ENCODE measurements around the gene SIPA1L3. TPM values are rescaled to one million over a fixed set of nuclear protein-coding genes. Genes with fewer than 3 reads are reported as not detected.

The SIPA1L3 gene
- total and polyA plus RNA-seq, 11 donors, result 4.7 to 22.9 (median 8.8) TPM

DNA sequence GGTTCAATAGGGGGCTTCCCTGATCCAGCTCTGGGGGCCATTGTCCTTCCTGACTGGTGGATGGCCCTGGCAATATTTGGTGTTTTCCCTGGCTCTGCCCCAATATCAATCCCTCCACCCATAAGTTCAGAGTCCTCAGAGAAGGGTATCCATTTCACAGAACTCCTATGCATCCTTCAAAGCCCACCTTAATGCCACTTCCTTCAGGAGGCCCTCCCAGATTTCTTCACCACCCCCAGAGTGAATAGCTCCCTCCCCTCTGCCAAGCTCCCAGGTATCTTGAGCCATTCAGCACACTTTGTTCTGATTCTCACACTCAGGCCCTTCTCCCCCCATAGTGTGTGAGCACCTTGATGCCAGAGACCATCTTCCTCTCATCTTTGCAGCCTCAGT is 343.4 kb downstream of the SIPA1L3 start:
- no peak for DNase-seq
- H3K4me3 ChIP-seq, result peak overlapping the region in 6 of 12 donors; percentile 45 to 91 (median 73)
- ATAC-seq, result no peak
- H3K9me3 ChIP-seq, result no peaks in the 10 kb centered on the region
- TF ChIP-seq, protein P1, sequence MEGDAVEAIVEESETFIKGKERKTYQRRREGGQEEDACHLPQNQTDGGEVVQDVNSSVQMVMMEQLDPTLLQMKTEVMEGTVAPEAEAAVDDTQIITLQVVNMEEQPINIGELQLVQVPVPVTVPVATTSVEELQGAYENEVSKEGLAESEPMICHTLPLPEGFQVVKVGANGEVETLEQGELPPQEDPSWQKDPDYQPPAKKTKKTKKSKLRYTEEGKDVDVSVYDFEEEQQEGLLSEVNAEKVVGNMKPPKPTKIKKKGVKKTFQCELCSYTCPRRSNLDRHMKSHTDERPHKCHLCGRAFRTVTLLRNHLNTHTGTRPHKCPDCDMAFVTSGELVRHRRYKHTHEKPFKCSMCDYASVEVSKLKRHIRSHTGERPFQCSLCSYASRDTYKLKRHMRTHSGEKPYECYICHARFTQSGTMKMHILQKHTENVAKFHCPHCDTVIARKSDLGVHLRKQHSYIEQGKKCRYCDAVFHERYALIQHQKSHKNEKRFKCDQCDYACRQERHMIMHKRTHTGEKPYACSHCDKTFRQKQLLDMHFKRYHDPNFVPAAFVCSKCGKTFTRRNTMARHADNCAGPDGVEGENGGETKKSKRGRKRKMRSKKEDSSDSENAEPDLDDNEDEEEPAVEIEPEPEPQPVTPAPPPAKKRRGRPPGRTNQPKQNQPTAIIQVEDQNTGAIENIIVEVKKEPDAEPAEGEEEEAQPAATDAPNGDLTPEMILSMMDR (IDR thresholded peaks at IDR 0.05), result no peak
- TF ChIP-seq POLR2A (IDR thresholded peaks at IDR 0.05), result no peak
- H3K4me1 ChIP-seq, result peaks cover 0 to 78% (median 29%) of the 10 kb centered on the region in 12 donors
- H3K27ac ChIP-seq, result peak overlapping the region in 11 of 12 donors; percentile 79 to 100 (median 94)
- H3K27me3 ChIP-seq, result no peaks in the 10 kb centered on the region
- intact Hi-C loops (cut with DNase I), result no loop called here
- H3K36me3 ChIP-seq, result no peaks in the 10 kb centered on the region

GRCh38 chr19:38250821-38251563 is 344.0 kb downstream of the SIPA1L3 start:
- peaks cover 0 to 4% (median 0%) of the 10 kb centered on the region in 9 donors for H3K27me3 ChIP-seq
- intact Hi-C loops (cut with DNase I), result no loop called here
- DNase-seq, result peak; percentile 89 to 92 (median 91)
- H3K27ac ChIP-seq, result peak overlapping the region; percentile 74 to 100 (median 94)
- TF ChIP-seq, protein P1 (IDR thresholded peaks at IDR 0.05), result no peak
- no peak for TF ChIP-seq POLR2A (IDR thresholded peaks at IDR 0.05)
- peaks cover 0 to 78% (median 29%) of the 10 kb centered on the region in 12 donors for H3K4me1 ChIP-seq
- peak; percentile 61 to 82 (median 74) for ATAC-seq
- WGBS, 4 donors, result 35 to 41% (median 38%) methylated on average over 18 of the region's 18 CpGs
- no peaks in the 10 kb centered on the region for H3K9me3 ChIP-seq
- peak overlapping the region in 9 of 12 donors; percentile 33 to 91 (median 72) for H3K4me3 ChIP-seq
- no peaks in the 10 kb centered on the region for H3K36me3 ChIP-seq

GRCh38 chr19:38251564-38252051 is 344.6 kb downstream of the SIPA1L3 start:
- WGBS, 4 donors, result 29 to 46% (median 33%) methylated on average over 10 of the region's 10 CpGs
- Histone ChIP-seq H3K4me1 (peaks cover 0 to 77% (median 31%) of the 10 kb centered on the region in 12 donors), H3K27ac (peak overlapping the region; percentile 74 to 100 (median 94)), H3K9me3 (no peaks in the 10 kb centered on the region), H3K4me3 (peak overlapping the region in 10 of 12 donors; percentile 30 to 91 (median 71)), H3K27me3 (peaks cover 0 to 10% (median 0%) of the 10 kb centered on the region in 9 donors), H3K36me3 (no peaks in the 10 kb centered on the region)
- TF ChIP-seq, protein P1 (IDR thresholded peaks at IDR 0.05), result no peak
- peak in 1 of 2 donors; percentile 73 for TF ChIP-seq POLR2A (IDR thresholded peaks at IDR 0.05)
- intact Hi-C loops (cut with DNase I), result no loop called here
- ATAC-seq (peak; percentile 48 to 81 (median 64)), DNase-seq (peak; percentile 79 to 89 (median 85))

DNA sequence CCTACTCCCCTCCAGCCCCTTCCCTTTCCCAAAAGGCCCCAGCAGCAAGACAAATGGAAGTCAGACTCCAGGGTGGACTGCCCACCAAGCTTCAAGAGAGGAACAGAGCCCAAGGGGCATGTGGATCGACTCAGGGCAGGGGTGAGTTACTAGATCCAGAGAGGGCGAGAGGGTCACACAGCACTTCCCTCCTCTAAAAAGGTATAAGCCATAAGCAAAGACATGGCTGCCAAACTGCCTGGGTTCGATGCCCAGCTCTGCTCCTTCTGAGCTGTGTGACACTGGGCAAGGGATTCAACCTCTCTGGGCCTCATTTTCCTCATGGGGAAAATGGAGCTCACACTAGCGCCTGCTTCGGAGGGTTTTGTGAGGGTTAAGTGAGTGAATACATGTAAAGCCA is 345.4 kb downstream of the SIPA1L3 start:
- TF ChIP-seq, protein P1 (IDR thresholded peaks at IDR 0.05), result no peak
- TF ChIP-seq POLR2A (IDR thresholded peaks at IDR 0.05), result no peak
- H3K4me1 ChIP-seq, result peaks cover 0 to 80% (median 31%) of the 10 kb centered on the region in 12 donors
- WGBS, 4 donors, result 80 to 93% (median 83%) methylated on average over 4 to 5 of the region's 5 CpGs
- H3K27me3 ChIP-seq, result peaks cover 0 to 16% (median 0%) of the 10 kb centered on the region in 9 donors
- H3K9me3 ChIP-seq, result no peaks in the 10 kb centered on the region
- no peak for ATAC-seq
- intact Hi-C loops (cut with DNase I), result no loop called here
- no peak for DNase-seq
- H3K27ac ChIP-seq, result peak overlapping the region; percentile 74 to 100 (median 94)
- H3K36me3 ChIP-seq, result no peaks in the 10 kb centered on the region
- H3K4me3 ChIP-seq, result peak overlapping the region; percentile 6 to 91 (median 68)

Measured in heart left ventricle (tissue), 16 donors.